Activated T-cell treated with anti-CD3 and anti-CD28 coated beads for 1 hour (primary cell): Measurements from ENCODE around the gene MBD3.
"Not testable (repeated sequence)": the region's sequence is repeated elsewhere in the genome, so short reads cannot be mapped to it uniquely, and the experiment has no call there.

Experiments used
- DNase-seq: peaks from one replicate; pipeline ENCODE4 v3.0.0-alpha.2; 2020; ENCODE audit warnings: low read depth

Gene MBD3, protein sequence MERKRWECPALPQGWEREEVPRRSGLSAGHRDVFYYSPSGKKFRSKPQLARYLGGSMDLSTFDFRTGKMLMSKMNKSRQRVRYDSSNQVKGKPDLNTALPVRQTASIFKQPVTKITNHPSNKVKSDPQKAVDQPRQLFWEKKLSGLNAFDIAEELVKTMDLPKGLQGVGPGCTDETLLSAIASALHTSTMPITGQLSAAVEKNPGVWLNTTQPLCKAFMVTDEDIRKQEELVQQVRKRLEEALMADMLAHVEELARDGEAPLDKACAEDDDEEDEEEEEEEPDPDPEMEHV

DNA sequence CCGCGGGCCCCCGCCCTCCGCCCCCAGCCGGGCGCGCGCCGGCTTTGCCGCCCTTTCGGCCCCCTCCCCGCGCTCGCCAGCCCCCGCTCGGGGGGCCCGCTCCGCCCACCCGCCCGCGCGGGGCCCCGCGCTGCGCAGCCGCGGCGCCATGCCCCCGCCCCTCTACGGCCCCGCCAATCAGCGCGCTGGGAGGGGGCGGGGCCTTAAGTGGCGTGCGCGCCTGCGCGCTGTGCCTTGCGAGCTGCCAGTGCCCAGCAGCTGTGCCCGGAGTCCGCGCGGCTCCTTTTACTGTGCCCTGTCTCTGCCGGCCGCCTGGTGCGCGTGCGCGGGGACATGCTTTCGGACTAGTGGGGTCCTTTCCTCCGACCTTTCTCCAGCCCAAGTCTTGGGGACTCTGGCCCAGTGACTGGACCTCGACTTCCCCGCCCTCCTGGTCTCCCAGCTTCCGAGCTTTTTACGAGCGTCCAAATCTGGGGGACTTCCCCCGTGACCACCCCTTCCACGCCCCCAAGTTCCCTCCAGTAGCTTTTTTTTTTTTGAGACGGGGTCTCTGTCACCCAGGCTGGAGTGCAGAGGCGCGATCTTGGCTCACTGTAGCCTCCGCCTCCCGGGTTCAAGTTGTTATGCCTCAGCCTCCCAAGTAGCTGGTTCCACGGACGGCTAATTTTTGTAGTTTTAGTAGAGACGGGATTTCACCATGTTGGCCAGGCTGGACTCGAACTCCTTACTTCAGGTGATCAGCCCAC, at the start of gene MBD3:
MBD3 (minus strand) TSS at position 111 of the 746 bp plus-strand sequence. CDS start 234 bp downstream, outside the sequence.
- peak; percentile 84 for DNase-seq

DNA sequence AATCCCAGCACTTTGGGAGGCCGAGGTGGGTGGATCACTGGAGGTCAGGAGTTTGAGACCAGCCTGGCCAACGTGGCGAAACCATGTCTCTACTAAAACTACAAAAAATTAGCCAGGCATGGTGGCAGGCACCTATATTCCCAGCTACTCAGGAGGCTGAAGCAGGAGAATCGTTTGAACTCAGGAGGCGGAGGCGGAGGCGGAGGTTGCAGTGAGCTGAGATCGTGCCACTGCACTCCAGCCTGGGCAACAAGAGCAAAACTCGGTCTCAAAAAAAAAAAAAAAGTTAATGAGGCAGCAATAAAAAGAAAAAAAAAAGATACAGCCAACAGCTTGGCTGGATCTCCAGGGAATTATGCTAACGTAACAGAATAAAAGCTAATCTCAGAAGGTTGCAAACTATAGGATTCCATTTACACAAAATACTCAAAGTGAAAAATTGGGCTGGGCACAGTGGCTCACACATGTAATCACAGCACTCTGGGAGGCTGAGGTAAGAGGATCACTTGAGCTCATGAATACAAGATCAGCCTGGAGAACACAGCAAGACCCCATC, 48.3 kb upstream of the MBD3 start:
- not testable (repeated sequence) for DNase-seq

DNA sequence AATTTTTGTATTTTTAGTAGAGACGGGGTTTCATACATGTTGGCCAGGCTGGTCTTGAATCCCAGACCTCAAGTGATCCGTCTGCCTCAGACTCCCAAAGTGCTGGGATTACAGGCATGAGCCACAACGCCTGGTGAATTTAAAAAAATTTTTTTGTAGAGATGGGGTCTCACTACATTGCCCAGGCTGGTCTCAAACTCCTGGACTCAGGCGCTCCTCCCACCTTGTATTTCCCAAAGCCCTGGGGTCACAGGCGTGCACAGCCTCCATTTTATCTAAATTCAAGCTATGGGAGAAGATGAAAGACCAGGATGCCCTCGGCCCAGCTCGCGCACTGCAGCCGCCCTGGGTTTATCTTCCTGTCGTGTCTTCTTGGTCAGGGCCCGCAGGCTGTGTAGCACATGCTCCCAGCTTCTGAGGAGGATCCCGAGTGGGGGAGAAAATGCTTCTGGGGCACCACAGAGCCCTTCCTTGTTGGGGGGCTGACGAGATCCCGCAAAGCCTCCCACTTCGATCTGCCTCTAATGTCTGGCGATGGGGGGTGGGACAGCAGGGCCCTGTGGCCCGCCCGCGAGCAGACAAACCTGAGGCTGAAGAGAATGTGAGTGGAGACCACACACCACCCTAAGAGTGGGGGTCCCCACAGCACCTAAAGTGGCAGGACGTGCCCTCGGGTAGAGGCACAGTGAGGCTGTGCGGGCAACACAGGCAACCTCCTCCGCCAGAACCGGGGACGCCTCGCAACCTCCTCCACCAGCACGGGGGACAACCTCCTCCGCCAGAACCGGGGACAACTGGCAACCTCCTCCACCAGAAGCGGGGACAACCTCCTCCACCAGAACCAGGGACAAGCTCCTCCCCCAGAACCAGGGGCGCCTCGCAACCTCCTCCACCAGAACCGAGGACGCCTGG, 43.9 kb upstream of the MBD3 start:
- no peak for DNase-seq

DNA sequence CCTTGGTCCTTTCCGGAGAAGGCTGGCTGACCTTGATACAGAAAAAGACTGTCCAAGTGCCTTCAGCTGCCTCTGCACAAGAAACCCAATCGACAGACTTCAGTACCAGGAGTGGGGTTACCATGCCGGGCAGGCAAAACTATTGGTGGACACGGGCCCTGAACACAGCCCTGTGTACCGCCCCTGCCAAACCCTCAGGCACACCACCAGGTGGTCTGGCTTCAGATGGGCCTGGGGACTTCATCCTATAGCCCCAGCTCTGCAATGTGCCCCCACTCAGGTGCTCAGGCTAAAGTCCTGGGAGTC, 42.2 kb upstream of the MBD3 start:
- no peak for DNase-seq

DNA sequence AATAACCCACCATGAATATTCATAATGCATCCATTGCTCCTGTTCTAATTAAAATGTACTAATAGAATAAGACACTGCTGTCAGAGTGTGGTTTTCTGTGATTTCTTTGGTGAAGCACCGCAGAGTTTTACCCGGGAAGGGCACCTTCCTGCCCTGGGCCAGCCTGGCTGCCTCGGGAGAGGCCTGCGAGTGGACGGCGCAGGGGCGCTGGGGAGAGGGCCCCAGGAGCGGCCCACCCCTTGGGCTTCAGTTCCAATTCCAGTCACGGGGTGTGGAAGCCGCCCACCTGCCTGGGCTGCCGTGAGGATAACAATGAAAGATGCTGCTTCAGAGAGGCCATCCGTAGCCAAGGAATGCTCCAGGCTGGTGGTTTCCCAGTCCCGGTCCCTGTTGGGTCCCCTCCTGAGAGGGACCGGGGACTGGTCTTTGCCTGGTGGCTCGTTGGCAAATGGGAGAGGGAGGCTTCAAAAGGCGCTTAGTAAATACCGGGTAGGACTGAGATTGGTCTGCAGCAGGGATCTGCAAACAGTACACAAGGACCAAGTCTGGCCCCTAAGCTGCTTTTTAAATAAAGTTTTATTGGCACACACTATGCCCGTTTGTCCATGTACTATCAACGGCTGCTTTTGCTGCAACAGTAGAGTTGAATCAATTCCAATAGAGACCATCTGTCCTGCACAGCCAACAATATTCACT, 41.7 kb upstream of the MBD3 start:
- DNase-seq = no peak

DNA sequence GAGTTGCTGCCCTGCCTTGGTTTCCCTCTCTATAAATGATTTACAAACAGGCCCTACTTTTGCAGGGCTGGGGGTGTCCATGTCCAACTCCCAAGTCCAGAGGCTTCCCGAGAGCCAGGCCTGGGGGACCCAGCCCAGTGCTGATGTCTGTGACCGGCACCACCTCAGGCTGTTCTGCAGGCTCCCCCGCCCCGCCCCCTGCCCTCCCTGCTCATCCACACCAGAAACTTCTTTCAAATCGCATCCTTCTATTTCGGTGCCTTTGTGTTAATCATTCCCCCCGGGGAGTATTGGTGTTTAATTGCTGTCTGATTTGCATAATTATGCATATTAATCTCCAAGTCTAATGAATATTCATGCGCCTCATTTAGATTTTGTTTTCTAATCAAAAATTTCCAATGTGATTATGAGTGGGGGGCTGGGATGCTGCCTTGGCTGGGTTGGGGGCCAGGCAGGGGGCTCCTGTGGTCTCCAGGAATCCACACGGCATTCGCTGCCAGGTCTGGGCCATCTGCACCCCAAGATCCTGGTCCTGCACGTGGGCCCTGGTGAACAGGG, 40.7 kb upstream of the MBD3 start:
- DNase-seq = no peak

DNA sequence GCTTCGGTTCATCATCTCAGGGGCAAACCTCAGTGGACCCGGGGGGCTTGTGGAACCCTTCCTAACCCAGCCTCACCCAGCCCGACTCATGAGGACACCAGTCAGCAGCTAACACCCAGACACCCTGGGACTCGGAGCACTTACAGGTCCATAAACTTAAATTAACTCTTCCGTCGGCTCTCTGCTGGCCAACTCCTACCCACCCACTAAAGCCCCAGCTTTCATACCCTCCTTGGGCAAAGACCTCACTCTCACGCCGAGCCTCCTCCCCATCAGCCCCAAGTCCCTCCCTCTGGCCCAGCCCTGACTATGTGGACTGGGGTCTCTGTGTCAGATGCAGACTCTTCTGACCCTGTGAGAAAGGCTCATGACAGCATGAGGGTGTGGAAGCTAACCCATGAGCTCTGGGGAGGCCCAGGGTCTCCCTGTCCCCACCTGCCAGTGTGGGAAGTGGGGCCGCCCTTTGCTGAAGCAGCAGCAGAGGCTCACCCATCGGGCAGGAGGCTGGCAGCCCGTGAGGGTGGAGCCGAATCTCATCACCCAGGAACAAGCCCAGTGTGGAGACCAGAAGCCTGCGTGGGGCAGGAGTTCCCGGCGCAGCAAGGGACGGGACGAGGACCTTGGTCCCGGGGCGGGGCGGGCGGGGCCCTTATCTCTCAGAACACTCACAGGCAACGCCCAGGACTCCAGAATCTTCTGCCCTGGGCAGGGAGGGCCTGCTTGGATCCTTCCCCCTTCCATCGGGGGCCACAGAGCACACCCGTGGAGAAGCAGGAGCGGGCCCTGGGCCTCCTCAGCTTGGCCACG, 40.0 kb upstream of the MBD3 start:
- no peak for DNase-seq

DNA sequence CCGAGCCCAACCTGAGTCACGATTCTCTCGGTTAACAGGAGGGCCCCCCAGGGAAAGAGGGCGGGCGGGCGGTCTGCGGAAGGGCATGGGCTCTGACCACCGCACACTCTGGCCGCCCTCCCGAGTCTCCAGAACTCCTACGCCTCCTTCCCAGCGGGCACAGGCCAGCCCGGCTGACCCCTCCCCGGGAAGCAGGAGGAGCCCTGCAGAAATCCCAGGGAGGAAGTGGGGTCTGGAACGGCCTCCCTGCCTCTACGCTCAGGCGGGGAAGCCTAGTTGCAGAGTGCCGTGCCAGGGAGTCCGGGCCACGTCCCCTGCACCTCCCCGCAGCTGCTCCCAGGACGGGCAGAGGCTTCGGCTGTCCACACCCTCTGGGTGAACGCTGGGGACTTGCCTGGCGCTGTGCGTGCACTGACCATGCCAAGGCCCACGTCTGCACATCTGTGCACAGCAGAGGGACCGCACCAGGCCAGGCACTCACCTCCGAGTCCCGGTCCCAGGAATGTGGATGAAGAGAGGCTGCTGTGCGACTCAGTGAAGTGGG, 39.0 kb upstream of the MBD3 start:
- DNase-seq = no peak

DNA sequence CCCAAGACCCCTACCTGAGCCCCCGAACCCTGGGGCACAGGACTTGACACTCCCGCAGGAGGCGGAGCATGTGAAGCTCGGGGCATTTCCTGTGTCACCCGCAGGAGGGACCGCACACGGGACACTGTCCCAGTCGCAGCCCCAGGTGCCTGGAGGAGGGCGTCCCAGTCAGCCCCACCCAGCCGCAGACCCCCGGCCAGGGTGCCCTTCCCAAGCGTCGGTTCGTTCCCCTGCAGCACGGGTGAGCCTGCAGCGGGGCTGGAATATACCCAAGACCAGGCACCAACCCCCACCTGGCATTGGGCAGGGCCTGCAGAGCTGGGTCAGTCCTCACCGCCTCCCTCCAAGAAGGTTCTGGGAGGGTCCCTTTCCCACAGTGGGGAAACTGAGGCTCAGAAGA, 38.1 kb upstream of the MBD3 start:
- DNase-seq = no peak

DNA sequence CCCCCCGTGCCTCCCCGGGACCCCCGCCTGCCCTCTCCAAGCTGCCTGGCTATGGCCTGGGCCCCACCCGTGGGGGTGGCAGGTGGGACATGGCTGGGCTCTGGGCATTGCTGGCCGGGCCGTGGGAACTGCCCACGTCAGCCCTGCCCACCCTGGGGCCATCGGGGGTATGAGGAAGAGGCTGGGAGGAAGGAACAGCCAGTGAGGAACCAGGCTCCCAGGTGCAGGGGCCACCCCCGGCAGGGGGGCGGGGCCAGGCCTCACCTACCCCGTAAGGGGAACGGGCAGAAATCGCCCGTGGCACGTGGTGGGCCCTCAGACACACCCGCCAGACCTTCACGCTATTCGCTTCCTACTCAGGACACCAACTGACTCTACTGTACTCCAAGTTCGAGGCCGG, 37.3 kb upstream of the MBD3 start:
- DNase-seq = no peak

DNA sequence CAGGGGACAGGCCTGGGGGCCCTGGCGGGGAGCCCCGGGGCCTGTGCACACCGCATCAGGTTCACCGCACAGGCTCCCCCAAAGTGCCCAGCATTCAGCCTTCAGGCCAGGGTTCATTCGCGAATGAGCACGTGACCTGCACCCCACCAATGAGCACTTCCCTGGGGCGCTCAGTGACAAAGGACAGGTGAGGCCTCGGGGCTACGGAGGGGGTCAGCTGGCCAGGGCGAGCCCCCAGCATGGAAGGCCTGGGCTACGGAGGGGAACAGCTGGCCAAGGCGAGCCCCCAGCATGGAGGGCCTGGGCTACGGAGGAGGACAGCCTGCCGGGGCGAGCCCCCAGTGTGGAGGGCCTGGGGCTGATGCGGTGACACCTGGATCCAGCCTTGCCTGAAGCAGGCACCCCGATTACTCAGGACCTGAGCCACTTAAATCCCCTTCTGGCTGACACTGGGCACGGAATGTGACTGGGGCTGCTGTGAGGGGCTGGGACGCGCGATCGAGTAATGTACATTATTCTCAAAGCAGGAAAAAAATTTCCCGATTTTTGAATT, 36.7 kb upstream of the MBD3 start:
- no peak for DNase-seq

DNA sequence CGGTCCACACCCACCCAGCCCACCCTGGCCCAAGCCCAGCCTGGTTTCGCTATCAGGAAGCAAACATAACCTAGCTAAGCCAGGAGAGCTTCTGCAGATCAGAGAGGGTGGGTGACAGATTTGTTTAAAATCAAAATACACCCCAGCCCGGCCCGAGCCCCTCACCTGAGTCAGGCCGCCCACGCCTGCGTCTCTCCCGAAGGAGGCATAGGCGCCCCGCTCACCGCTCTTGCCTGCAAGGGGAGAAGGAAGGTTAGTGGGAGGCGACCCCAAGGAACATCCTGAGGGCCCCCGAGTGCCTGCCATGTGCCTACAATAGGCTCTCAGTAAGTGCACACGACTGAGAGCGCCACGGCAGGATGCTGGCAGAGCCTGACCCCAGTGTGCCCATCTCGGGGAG, 34.5 kb upstream of the MBD3 start:
- DNase-seq = no peak

DNA sequence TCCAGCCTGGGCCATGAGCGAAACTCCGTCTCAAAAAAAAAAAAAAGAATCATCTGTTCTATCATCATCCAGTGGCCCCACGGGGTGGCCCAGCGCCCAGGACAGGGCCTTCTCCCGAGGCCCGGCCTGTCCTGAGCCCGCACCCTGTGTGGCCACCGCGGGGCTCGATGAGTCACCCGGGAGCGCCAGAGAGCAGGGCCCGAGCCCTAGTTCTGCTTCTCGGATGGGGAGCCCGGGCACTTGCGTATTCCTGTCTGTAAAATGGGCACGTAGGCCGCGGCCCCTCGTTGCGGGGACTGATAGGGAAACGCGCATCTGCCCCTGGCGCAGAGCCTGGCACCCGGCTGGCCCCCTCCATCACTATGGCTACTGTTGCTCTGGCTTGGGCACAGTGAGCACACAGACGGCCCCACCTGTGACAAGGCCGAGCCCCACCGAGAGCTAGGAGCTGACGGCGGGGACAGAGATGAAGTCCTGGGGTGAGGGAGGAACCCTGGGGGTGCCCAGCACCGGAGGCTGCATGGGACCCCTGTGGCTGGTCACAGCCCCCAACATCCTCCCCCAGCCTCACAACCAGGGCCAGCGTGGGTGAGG, 33.8 kb upstream of the MBD3 start:
- no peak for DNase-seq

DNA sequence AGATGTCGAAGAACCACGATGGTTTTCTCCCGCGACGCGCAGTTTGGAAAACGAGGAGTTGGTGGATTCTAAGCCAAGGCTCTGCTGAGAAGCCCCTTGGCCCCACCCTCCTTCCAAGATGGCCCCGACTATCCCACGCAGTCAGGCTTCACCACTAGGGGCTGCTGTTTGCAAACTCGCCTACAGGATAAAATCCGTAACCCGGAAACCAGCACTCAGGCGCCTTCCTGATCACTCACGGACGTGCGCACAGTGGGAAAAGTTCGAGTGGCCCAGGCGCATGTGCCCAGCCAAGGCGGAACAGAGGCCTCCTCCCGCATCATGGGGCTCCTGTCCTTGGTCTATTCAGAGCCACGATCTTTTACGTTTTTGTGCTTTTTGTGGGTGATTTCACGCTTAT, 31.8 kb upstream of the MBD3 start:
- DNase-seq = peak; percentile 36

DNA sequence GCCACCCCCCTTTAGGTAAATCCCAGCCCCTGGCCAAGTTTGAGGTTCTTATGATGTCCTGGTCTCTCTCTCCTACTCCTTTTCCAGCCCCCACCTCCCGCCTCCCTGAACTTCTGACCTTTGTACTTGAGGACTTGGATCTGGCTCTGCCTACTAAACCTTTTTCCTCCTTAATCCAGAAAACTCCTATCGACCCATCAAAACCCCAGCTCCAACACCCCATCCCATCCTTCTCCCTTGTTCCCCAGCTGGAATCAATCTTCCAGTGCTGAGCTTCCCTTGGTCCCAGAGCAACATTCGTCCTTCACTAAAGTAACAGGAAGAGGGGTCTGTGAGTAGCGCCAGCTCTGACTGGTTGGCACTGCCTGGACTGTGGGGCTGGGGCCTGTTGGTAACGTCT, 29.9 kb upstream of the MBD3 start:
- DNase-seq = no peak

DNA sequence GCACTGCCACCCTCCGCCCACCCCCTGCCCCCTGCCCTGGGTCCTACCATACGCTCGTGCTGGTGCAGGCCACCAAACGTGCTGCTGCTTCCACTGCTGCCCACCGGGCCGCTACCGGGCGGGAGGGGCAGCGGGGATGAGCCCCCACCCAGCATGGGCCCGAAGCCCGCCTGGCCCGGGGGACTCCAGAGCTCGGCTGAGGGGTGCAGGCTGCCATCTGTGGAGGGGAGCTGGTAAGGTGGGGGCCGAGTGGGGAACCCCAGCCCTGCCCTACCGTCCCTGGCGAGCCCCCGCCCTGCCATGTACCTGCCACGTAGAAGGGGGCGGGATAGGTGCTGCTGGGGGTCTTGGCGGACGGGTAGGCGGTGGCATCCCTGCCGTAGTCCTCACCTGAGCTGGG, 29.3 kb upstream of the MBD3 start:
- no peak for DNase-seq

DNA sequence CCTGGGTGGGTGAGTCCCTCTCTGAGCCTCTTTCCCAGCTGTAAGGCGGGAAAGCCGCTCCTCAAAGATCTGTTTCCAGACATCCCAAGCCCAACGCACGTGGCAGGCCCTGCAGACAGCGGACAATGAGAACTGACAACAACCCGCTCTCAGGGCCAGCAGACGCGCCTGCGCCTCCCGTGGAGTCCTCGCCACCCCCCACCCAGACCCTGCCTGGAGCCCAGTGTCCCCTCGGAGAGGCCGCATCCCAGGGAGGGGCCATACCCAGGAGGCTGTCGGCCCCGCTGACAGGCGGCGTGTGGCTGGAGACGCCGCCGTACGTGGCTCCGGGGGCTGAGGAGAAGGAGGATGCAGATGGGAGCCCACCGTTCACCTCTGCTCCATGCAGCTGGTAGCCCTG, 28.9 kb upstream of the MBD3 start:
- DNase-seq = no peak

DNA sequence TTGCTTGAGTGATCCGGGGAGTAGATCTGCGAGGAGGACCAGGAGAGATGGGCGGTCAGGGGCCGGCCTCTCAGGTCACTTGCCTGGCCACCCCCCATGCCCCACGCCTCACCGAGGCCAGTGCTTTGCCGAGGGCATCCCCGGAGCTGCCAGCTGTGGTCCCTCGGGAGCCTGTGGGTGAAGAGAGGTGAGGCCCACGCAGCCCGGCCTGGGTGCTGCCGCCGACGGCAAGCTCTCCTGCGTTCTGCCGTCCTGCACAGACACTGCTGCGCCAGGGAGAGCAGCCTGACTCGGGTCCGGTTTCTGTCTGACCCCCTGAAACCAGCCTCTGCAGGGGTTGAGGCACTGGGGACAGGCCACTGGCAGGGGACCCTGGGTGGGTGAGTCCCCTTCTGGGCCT, 28.4 kb upstream of the MBD3 start:
- DNase-seq = no peak

DNA sequence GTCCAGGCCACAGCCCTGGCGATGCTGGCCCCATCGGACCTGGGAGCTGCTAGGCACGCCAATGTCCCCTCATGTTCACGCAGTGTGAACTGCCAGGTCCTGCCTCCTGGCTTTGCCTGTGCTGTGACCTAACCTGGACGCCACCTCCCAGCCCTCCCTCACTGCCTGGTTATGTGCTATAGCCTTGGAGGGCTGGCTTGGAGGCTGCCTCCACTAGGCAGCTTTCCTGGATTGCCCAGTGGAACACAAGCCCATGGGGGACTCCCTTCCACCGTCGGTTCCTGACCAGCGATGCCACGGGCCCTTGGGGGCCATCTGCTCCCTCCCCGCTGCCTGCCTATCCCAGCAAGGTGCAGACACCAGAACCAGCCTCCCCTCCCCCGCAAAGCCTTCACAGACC, 27.8 kb upstream of the MBD3 start:
- DNase-seq = no peak

DNA sequence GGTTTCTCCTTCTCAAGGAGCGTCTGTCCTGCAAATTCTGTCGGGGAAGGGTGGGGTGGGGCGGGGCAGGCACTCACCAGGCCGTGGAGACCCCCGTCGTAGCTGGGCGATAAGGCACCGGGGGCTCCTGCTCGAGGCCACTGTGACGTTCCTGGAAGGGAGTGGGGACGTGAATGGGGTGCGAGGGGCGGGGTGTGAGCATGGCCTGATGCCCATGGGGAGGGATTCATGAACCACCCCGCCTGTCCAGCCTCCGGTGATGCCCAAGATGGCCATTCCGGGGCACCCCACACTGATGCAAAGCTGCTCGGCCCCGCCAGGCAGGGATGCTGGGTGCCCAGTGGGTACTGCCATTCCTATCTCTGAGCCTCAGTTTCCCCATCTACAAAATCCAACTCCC, 27.0 kb upstream of the MBD3 start:
- DNase-seq = no peak
